GM23338 (cell line): ENCODE data around the gene LSM12. TPM values are rescaled to one million over a fixed set of nuclear protein-coding genes. Genes with fewer than 3 reads are reported as not detected.

Source experiments
- ATAC-seq: fragments of 200-7000 bp; cut with Tn5 transposase; 3 replicates; pipeline ENCODE4 v1.9.1; 2020
- DNase-seq: peaks from one replicate; pipeline ENCODE4 v3.0.0-alpha.2; 2015; ENCODE audit warnings: low spot score
- H2AFZ ChIP-seq: fragments of 200-600 bp; sonication (generic); 2 replicates; pipeline ENCODE4 v1.8.0; 2016; ENCODE audit warnings: antibody characterized with exemption, mild to moderate bottlenecking, moderate library complexity
- H3F3A ChIP-seq: fragments of 200-600 bp; sonication (generic); replicated peaks from 2 replicates; pipeline ENCODE4 v1.8.0; 2017; ENCODE audit warnings: antibody characterized with exemption, mixed run types, low read depth
- H3K27ac ChIP-seq: fragments of 200-600 bp; sonication (generic); 2 replicates; pipeline ENCODE4 v1.6.1; 2016; ENCODE audit warnings: low read depth
- H3K27me3 ChIP-seq: fragments of 200-600 bp; sonication (generic); 2 replicates; pipeline ENCODE4 v1.8.0; 2016; ENCODE audit warnings: mild to moderate bottlenecking, mixed run types, moderate library complexity; ENCODE audit not compliant: insufficient read depth
- H3K36me3 ChIP-seq: fragments of 200-600 bp; sonication (generic); 2 replicates; pipeline ENCODE4 v1.8.0; 2016; ENCODE audit warnings: mild to moderate bottlenecking; ENCODE audit not compliant: insufficient read depth
- H3K4me1 ChIP-seq: fragments of 200-600 bp; sonication (generic); 2 replicates; pipeline ENCODE4 v1.8.0; 2016; ENCODE audit warnings: mild to moderate bottlenecking, moderate library complexity; ENCODE audit not compliant: insufficient read depth
- H3K4me2 ChIP-seq: fragments of 200-600 bp; sonication (generic); 2 replicates; pipeline ENCODE4 v1.7.1; 2017; ENCODE audit warnings: mixed run types
- H3K4me3 ChIP-seq: fragments of 200-600 bp; sonication (generic); 2 replicates; pipeline ENCODE4 v1.6.1; 2016; ENCODE audit warnings: mixed run types
- H3K79me2 ChIP-seq: fragments of 200-600 bp; sonication (generic); replicated peaks from 2 replicates; pipeline ENCODE4 v1.8.0; 2017; ENCODE audit warnings: mild to moderate bottlenecking; ENCODE audit not compliant: insufficient read depth
- H3K9me2 ChIP-seq: fragments of 200-600 bp; sonication (generic); 2 replicates; pipeline ENCODE4 v1.8.0; 2017; ENCODE audit not compliant: insufficient read depth
- H4K20me1 ChIP-seq: fragments of 200-600 bp; sonication (generic); replicated peaks from 2 replicates; pipeline ENCODE4 v1.8.0; 2017; ENCODE audit warnings: mild to moderate bottlenecking; ENCODE audit not compliant: insufficient read depth
- H3K27ac Mint-ChIP-seq: 2 replicates; pipeline ENCODE4 v1.8.0; 2020; ENCODE audit warnings: inconsistent platforms, mild to moderate bottlenecking, moderate library complexity, mixed read lengths
- H3K27me3 Mint-ChIP-seq: 3 replicates; pipeline ENCODE4 v1.8.0; 2022; ENCODE audit warnings: low read depth, mild to moderate bottlenecking, moderate library complexity, mixed read lengths, inconsistent platforms; ENCODE audit not compliant: insufficient read depth, poor library complexity
- H3K36me3 Mint-ChIP-seq: 3 replicates; pipeline ENCODE4 v1.8.0; 2021; ENCODE audit warnings: low read depth, mild to moderate bottlenecking, inconsistent platforms, moderate library complexity, mixed read lengths
- H3K4me1 Mint-ChIP-seq: 3 replicates; pipeline ENCODE4 v1.8.0; 2020; ENCODE audit warnings: mild to moderate bottlenecking, inconsistent platforms, mixed read lengths
- H3K4me3 Mint-ChIP-seq: 3 replicates; pipeline ENCODE4 v1.8.0; 2021; ENCODE audit warnings: moderate library complexity, mild to moderate bottlenecking, inconsistent platforms, mixed read lengths
- H3K9me3 Mint-ChIP-seq: 3 replicates; pipeline ENCODE4 v1.8.0; 2020; ENCODE audit warnings: moderate library complexity, mild to moderate bottlenecking, inconsistent platforms, mixed read lengths
- EZH2 ChIP-seq: fragments of 200-600 bp; sonication (generic); IDR thresholded peaks from one replicate; pipeline ENCODE4 v1.8.0; 2017; ENCODE audit warnings: antibody characterized with exemption, mild to moderate bottlenecking, low read depth; ENCODE audit not compliant: unreplicated experiment
- EZH2phosphoT487 ChIP-seq: fragments of 200-600 bp; sonication (generic); IDR thresholded peaks from one replicate; pipeline ENCODE4 v1.8.1; 2018; ENCODE audit warnings: antibody characterized with exemption; ENCODE audit not compliant: unreplicated experiment
- JUNB ChIP-seq: IDR thresholded peaks from one replicate; pipeline ENCODE4 v1.6.1; 2016; ENCODE audit warnings: antibody characterized with exemption; ENCODE audit not compliant: unreplicated experiment
- NANOG ChIP-seq: IDR thresholded peaks from 2 replicates; pipeline ENCODE4 v1.6.1; 2016; ENCODE audit warnings: antibody characterized with exemption, borderline replicate concordance
- POLR2AphosphoS5 ChIP-seq: IDR thresholded peaks from 2 replicates; pipeline ENCODE4 v1.6.1; 2016; ENCODE audit warnings: antibody characterized with exemption, low read depth
- STAT1 ChIP-seq: IDR thresholded peaks from one replicate; pipeline ENCODE4 v1.6.1; 2016; ENCODE audit warnings: antibody characterized with exemption; ENCODE audit not compliant: unreplicated experiment
- ZNF114 ChIP-seq: fragments of 250-450 bp; sonication (Bioruptor Pico); IDR thresholded peaks from 2 replicates; pipeline ENCODE4 v1.5.0; 2020; ENCODE audit warnings: mild to moderate bottlenecking, moderate library complexity
- ZNF331 ChIP-seq: fragments of 250-450 bp; sonication (Bioruptor Pico); IDR thresholded peaks from 2 replicates; pipeline ENCODE4 v1.5.0; 2020; ENCODE audit warnings: low read depth, mild to moderate bottlenecking, moderate library complexity
- ZNF462 ChIP-seq: fragments of 250-450 bp; sonication (Bioruptor Pico); IDR thresholded peaks from 2 replicates; pipeline ENCODE4 v1.5.0; 2020; ENCODE audit warnings: mild to moderate bottlenecking, moderate library complexity
- polyA plus RNA-seq: library from polyadenylated mRNA; unstranded; fragments of >200 nt; fragmentation: Nextera tagmentation; extraction: Ambion mirVana; gene quantifications from 2 replicates; pipeline ENCODE4 v1.2.1, GENCODE V29; 2016
- total RNA-seq: library from RNA; depleted of rRNA; stranded (reverse); fragments of >200 nt; shearing (Covaris generic); gene quantifications from 2 replicates; pipeline ENCODE4 v1.2.3, GENCODE V29; 2014

The LSM12 gene
- total and polyA plus RNA-seq, 2 experiments from 2014 or later, result 72.7 to 241 TPM

GRCh38 chr17:44012874-44013273 lies 53.6 kb downstream of the LSM12 start (continued):
- TF ChIP-seq ZNF462 (CRISPR knock-in tag) (no peak), NANOG (no peak), EZH2 (no peak), POLR2AphosphoS5 (no peak)

- Histone ChIP-seq H4K20me1 (peaks cover 10% of the 10 kb centered on the region; the same call in 1 of the 2 replicates), H3K4me1 (peaks cover 13% of the 10 kb centered on the region), H3K4me3 (no peak overlapping the region), H3K27ac (no peak overlapping the region), H3K79me2 (0 out of 2 replicates have a peak, but pooled peaks cover 4% of the 10 kb centered on the region), H3F3A (peaks cover 21% of the 10 kb centered on the region), H3K36me3 (no peaks in the 10 kb centered on the region), H3K9me2 (no peaks in the 10 kb centered on the region), H2AFZ (no peak overlapping the region), H3K27me3 (no peaks in the 10 kb centered on the region), H3K4me2 (no peak overlapping the region)
- H3K27ac Mint-ChIP-seq, result no peak overlapping the region
- H3K4me1 Mint-ChIP-seq, result peaks cover 26% of the 10 kb centered on the region
- no peak for DNase-seq
- ATAC-seq, result no peak
- no peaks in the 10 kb centered on the region for H3K9me3 Mint-ChIP-seq
- peaks cover 22% of the 10 kb centered on the region for H3K27me3 Mint-ChIP-seq
- no peak overlapping the region for H3K4me3 Mint-ChIP-seq
- peaks cover 16% of the 10 kb centered on the region for H3K36me3 Mint-ChIP-seq
- TF ChIP-seq JUNB, result no peak
- TF ChIP-seq ZNF114 (CRISPR knock-in tag), result no peak
- TF ChIP-seq ZNF462 (CRISPR knock-in tag), result no peak
- no peak for TF ChIP-seq EZH2
- no peak for TF ChIP-seq STAT1
- no peak for TF ChIP-seq ZNF331 (CRISPR knock-in tag)
- TF ChIP-seq NANOG, result no peak
- TF ChIP-seq POLR2AphosphoS5, result no peak
- no peak for TF ChIP-seq EZH2phosphoT487
Observed at GRCh38 chr17:44012391-44012790, 54.1 kb downstream of the LSM12 start.
